HG03064 (cell line): Measurements from ENCODE around the gene MAPT.

Source experiments
- ATAC-seq: cut with Tn5 transposase; IDR thresholded peaks from one replicate; pipeline ENCODE4 v1.9.1; 2021; ENCODE audit warnings: low read depth; ENCODE audit not compliant: unreplicated experiment

MAPT gene

GRCh38 chr17:46024590-46024989 lies 130.2 kb downstream of the MAPT start:
- ATAC-seq, result no peak

- ATAC-seq, result no peak
Observed at GRCh38 chr17:46025060-46025459, 130.7 kb downstream of the MAPT start.

GRCh38 chr17:46025510-46026165 lies 131.3 kb downstream of the MAPT start:
- ATAC-seq, result no peak

GRCh38 chr17:46026166-46027047 lies 132.1 kb downstream of the MAPT start:
- ATAC-seq, result no peak

- ATAC-seq, result no peak
Observed at GRCh38 chr17:46027048-46027975, 133.0 kb downstream of the MAPT start.

GRCh38 chr17:46027976-46028325 lies 133.6 kb downstream of the MAPT start:
- no peak for ATAC-seq

GRCh38 chr17:46028374-46028773 lies 134.0 kb downstream of the MAPT start:
- ATAC-seq, result no peak

- ATAC-seq, result no peak
Observed at GRCh38 chr17:46028981-46029565, 134.7 kb downstream of the MAPT start.

- ATAC-seq, result no peak
Observed at GRCh38 chr17:46029627-46030026, 135.3 kb downstream of the MAPT start.

GRCh38 chr17:46030752-46031151 lies 136.4 kb downstream of the MAPT start:
- no peak for ATAC-seq

- no peak for ATAC-seq
Observed at GRCh38 chr17:46031440-46031839, 137.1 kb downstream of the MAPT start.

GRCh38 chr17:46031920-46032319 lies 137.6 kb downstream of the MAPT start:
- no peak for ATAC-seq

GRCh38 chr17:46032909-46033308 lies 138.6 kb downstream of the MAPT start:
- no peak for ATAC-seq

GRCh38 chr17:46033392-46033791 lies 139.0 kb downstream of the MAPT start:
- no peak for ATAC-seq

- ATAC-seq, result no peak
Observed at GRCh38 chr17:46035112-46035818, 140.9 kb downstream of the MAPT start.

- ATAC-seq, result no peak
Observed at GRCh38 chr17:46036491-46036890, 142.1 kb downstream of the MAPT start.

- no peak for ATAC-seq
Observed at GRCh38 chr17:46037722-46038255, 143.4 kb downstream of the MAPT start.

GRCh38 chr17:46038414-46038813 lies 144.1 kb downstream of the MAPT start:
- ATAC-seq, result no peak

GRCh38 chr17:46038937-46039336 lies 144.6 kb downstream of the MAPT start:
- no peak for ATAC-seq
